Panc1 (cell line): ENCODE measurements around the gene DLL1.

Source experiments
- POLR2AphosphoS5 ChIP-seq: IDR thresholded peaks from 2 replicates; pipeline ENCODE4 v1.6.1; 2012; ENCODE audit warnings: mild to moderate bottlenecking, low read depth, low read length, moderate library complexity
- TCF7L2 ChIP-seq: IDR thresholded peaks from 2 replicates; pipeline ENCODE4 v1.6.1; 2011; ENCODE audit warnings: mild to moderate bottlenecking, low read depth, low read length, inconsistent platforms
- TF ChIP-seq, protein P1 (sequence below): fragments of 450-650 bp; IDR thresholded peaks from 2 replicates; pipeline ENCODE4 v1.5.1; 2017; ENCODE audit warnings: mild to moderate bottlenecking

DNA sequence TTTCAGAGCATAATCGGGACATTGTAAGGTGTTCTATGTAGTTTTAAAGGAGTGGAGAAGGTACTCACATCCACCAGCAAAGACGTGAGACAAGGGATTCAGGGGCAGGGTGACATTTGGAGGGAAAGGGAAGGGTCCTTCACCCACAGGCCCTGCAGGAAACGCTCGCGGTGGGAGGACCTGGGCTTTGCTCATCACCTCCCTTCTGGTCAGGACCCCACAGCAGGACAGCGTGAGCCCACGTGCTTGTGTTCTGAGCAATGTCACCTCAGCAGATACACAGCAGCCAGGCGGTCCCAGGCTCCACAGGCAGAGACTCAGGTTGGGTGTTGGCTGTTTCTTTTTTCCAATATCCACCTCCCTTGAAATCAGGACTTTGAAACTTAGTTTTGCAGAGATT, 27.5 kb downstream of the DLL1 start:
- TF ChIP-seq, protein P1, sequence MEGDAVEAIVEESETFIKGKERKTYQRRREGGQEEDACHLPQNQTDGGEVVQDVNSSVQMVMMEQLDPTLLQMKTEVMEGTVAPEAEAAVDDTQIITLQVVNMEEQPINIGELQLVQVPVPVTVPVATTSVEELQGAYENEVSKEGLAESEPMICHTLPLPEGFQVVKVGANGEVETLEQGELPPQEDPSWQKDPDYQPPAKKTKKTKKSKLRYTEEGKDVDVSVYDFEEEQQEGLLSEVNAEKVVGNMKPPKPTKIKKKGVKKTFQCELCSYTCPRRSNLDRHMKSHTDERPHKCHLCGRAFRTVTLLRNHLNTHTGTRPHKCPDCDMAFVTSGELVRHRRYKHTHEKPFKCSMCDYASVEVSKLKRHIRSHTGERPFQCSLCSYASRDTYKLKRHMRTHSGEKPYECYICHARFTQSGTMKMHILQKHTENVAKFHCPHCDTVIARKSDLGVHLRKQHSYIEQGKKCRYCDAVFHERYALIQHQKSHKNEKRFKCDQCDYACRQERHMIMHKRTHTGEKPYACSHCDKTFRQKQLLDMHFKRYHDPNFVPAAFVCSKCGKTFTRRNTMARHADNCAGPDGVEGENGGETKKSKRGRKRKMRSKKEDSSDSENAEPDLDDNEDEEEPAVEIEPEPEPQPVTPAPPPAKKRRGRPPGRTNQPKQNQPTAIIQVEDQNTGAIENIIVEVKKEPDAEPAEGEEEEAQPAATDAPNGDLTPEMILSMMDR: no peak
- TF ChIP-seq POLR2AphosphoS5 (no peak), TCF7L2 (no peak)
